Astrocyte of the spinal cord (primary cell): ENCODE measurements around the gene PLCB4.

ENCODE experiments used
- DNase-seq: peaks from one replicate; pipeline ENCODE4 v3.0.0; 2011; ENCODE audit warnings: low read depth, low spot score
- H3K4me3 ChIP-seq: 2 replicates; pipeline ENCODE4 v1.5.1; 2011; ENCODE audit warnings: low read depth, mild to moderate bottlenecking, low read length, moderate library complexity
- CTCF ChIP-seq: IDR thresholded peaks from 2 replicates; pipeline ENCODE4 v1.5.1; 2012; ENCODE audit warnings: low read depth, mild to moderate bottlenecking, low read length, inconsistent platforms
- in situ Hi-C: cut with HindIII; loops from 2 replicates; pipeline ENCODE4 v1.10.0; 2017; ENCODE audit warnings: low sequenced_read_pairs

The PLCB4 gene

GRCh38 chr20:9301129-9302090 lies 232.5 kb downstream of the PLCB4 start:
- TF ChIP-seq CTCF = no peak
- in situ Hi-C loops = no loop called here
- peak; percentile 70 for DNase-seq
- H3K4me3 ChIP-seq = no peak overlapping the region

GRCh38 chr20:9302091-9302462 lies 233.2 kb downstream of the PLCB4 start:
- in situ Hi-C loops = no loop called here
- TF ChIP-seq CTCF = no peak
- H3K4me3 ChIP-seq = no peak overlapping the region
- no peak for DNase-seq

- no peak overlapping the region for H3K4me3 ChIP-seq
- peak; percentile 66 for DNase-seq
- in situ Hi-C loops = no loop called here
- TF ChIP-seq CTCF = no peak
Measured at GRCh38 chr20:9306521-9306920, 237.6 kb downstream of the PLCB4 start.

GRCh38 chr20:9308056-9308455 lies 239.2 kb downstream of the PLCB4 start:
- no peak overlapping the region for H3K4me3 ChIP-seq
- DNase-seq = no peak
- in situ Hi-C loops = no loop called here
- no peak for TF ChIP-seq CTCF

GRCh38 chr20:9311132-9311531 lies 242.2 kb downstream of the PLCB4 start:
- H3K4me3 ChIP-seq = no peak overlapping the region
- in situ Hi-C loops = no loop called here
- no peak for DNase-seq
- no peak for TF ChIP-seq CTCF

GRCh38 chr20:9319687-9320384 lies 250.9 kb downstream of the PLCB4 start:
- no peak for TF ChIP-seq CTCF
- no peak for DNase-seq
- in situ Hi-C loops = no loop called here
- H3K4me3 ChIP-seq = no peak overlapping the region
